ENCODE data around the gene RSPO1.

RSPO1 gene

DNA sequence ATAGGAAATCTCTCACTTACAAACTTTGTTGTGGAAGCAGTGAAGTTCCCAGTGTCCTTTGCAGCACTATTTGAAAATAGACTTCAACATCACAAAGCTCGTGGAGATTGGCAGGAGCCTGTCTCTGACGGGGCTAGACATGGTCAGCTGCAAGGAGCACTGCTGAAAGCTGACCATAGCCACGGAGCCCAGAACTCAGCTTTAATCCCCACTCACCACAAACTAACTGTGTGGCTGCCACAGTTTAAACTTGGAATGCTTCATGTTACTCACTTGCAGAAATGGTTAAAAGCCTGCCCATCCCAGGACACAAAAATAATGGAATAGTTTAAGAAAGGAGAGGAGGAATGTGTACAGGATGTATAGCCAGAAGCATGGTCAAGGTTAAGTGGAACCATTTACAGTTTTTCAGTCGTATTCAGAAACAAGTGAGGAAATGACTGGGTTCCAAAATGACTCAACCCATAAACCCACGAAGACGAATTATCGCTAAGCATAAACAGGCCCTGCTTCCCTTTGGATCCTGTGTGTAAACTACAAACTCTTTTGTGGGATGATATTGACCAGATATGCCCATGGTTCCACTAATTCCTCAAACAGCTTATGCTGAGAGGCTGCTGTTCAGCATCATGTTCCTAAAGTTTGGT lies 59.7 kb downstream of the RSPO1 start:
- no peak overlapping the region for H3K27ac ChIP-seq
- no peaks in the 10 kb centered on the region for H3K9me3 ChIP-seq
- no peak for TF ChIP-seq CTCF (IDR thresholded peaks at IDR 0.05)
- H3K4me1 ChIP-seq (ENCODE audit: control insufficient read depth in 1 of 2, insufficient read depth in 1 of 2, low read depth in 1 of 2, low read length in 1 of 2), result no peaks in the 10 kb centered on the region
- peaks cover 80% of the 10 kb centered on the region for H3K36me3 ChIP-seq
- H3K27me3 ChIP-seq, result no peaks in the 10 kb centered on the region
- no peak overlapping the region for H3K4me3 ChIP-seq (ENCODE audit: low read depth in 1 of 2, low read length in 1 of 2)

- H3K36me3 ChIP-seq, result peaks cover 97% of the 10 kb centered on the region
- H3K9me3 ChIP-seq, result no peaks in the 10 kb centered on the region
- H3K4me3 ChIP-seq (ENCODE audit: low read depth in 1 of 2, low read length in 1 of 2), result no peak overlapping the region
- TF ChIP-seq CTCF (IDR thresholded peaks at IDR 0.05), result no peak
- no peak overlapping the region for H3K27ac ChIP-seq
- no peaks in the 10 kb centered on the region for H3K4me1 ChIP-seq (ENCODE audit: control insufficient read depth in 1 of 2, insufficient read depth in 1 of 2, low read depth in 1 of 2, low read length in 1 of 2)
- H3K27me3 ChIP-seq, result no peaks in the 10 kb centered on the region
Observed at GRCh38 chr1:37570528-37571334, 64.0 kb downstream of the RSPO1 start.

GRCh38 chr1:37567023-37567422 lies 67.7 kb downstream of the RSPO1 start:
- Histone ChIP-seq H3K4me1 (ENCODE audit: control insufficient read depth in 1 of 2, insufficient read depth in 1 of 2, low read depth in 1 of 2, low read length in 1 of 2) (no peaks in the 10 kb centered on the region), H3K27ac (no peak overlapping the region), H3K27me3 (no peaks in the 10 kb centered on the region), H3K9me3 (no peaks in the 10 kb centered on the region), H3K36me3 (peaks cover 74% of the 10 kb centered on the region), H3K4me3 (ENCODE audit: low read depth in 1 of 2, low read length in 1 of 2) (no peak overlapping the region)
- no peak for TF ChIP-seq CTCF (IDR thresholded peaks at IDR 0.05)

- H3K27ac ChIP-seq, result no peak overlapping the region
- no peak for TF ChIP-seq CTCF (IDR thresholded peaks at IDR 0.05)
- peaks cover 56% of the 10 kb centered on the region for H3K36me3 ChIP-seq
- H3K9me3 ChIP-seq, result no peaks in the 10 kb centered on the region
- H3K4me1 ChIP-seq (ENCODE audit: control insufficient read depth in 1 of 2, insufficient read depth in 1 of 2, low read depth in 1 of 2, low read length in 1 of 2), result no peaks in the 10 kb centered on the region
- H3K4me3 ChIP-seq (ENCODE audit: low read depth in 1 of 2, low read length in 1 of 2), result no peak overlapping the region
- no peaks in the 10 kb centered on the region for H3K27me3 ChIP-seq
Observed at GRCh38 chr1:37564892-37565291, 69.8 kb downstream of the RSPO1 start.

GRCh38 chr1:37562984-37563383 lies 71.7 kb downstream of the RSPO1 start:
- Histone ChIP-seq H3K36me3 (peaks cover 37% of the 10 kb centered on the region), H3K27me3 (no peaks in the 10 kb centered on the region), H3K9me3 (no peaks in the 10 kb centered on the region), H3K4me3 (ENCODE audit: low read depth in 1 of 2, low read length in 1 of 2) (no peak overlapping the region), H3K27ac (no peak overlapping the region), H3K4me1 (ENCODE audit: control insufficient read depth in 1 of 2, insufficient read depth in 1 of 2, low read depth in 1 of 2, low read length in 1 of 2) (no peaks in the 10 kb centered on the region)
- no peak for TF ChIP-seq CTCF (IDR thresholded peaks at IDR 0.05)

Data from neutrophil (primary cell).